LNCaP clone FGC (cell line): ENCODE data around the gene DUOX2.

ENCODE experiments used
- DNase-seq: peaks from one replicate; pipeline ENCODE4 v3.0.0-alpha.2; 2011; ENCODE audit warnings: low read depth
- H3K4me3 ChIP-seq: 2 replicates; pipeline ENCODE4 v1.5.1; 2011; ENCODE audit warnings: mild to moderate bottlenecking, low read depth, low read length, control low read depth
- CTCF ChIP-seq: IDR thresholded peaks from 2 replicates; pipeline ENCODE4 v1.5.1; 2012; ENCODE audit warnings: mild to moderate bottlenecking; ENCODE audit not compliant: control insufficient read depth, insufficient read depth; ENCODE audit errors: extremely low read depth

DUOX2 gene

GRCh38 chr15:45134046-45134445, 20.1 kb upstream of the DUOX2 start:
- DNase-seq = no peak
- H3K4me3 ChIP-seq = no peak overlapping the region
- no peak for TF ChIP-seq CTCF

GRCh38 chr15:45133561-45133920, 19.6 kb upstream of the DUOX2 start:
- no peak for DNase-seq
- no peak overlapping the region for H3K4me3 ChIP-seq
- no peak for TF ChIP-seq CTCF

- no peak for DNase-seq
- TF ChIP-seq CTCF = no peak
Measured at GRCh38 chr15:45132844-45133560, 19.0 kb upstream of the DUOX2 start.

GRCh38 chr15:45131510-45131909, 17.5 kb upstream of the DUOX2 start:
- TF ChIP-seq CTCF = no peak
- no peak for DNase-seq
- H3K4me3 ChIP-seq = no peak overlapping the region

More at GRCh38 chr15:45132844-45133560, 19.0 kb upstream of the DUOX2 start:
- no peak overlapping the region for H3K4me3 ChIP-seq

GRCh38 chr15:45130291-45131000, 16.5 kb upstream of the DUOX2 start:
- no peak for TF ChIP-seq CTCF
- DNase-seq = no peak
- H3K4me3 ChIP-seq = no peak overlapping the region

GRCh38 chr15:45129651-45130129, 15.7 kb upstream of the DUOX2 start, which contains the start of the genes DUOX1 and DUOXA1:
TSS of gene DUOX1 (plus strand) at chr15:45129994. CDS start at chr15:45131967, 1,973 bp downstream.
TSS of gene DUOXA1 (minus strand) at chr15:45129879. CDS start at chr15:45123014, 6,865 bp downstream.
- DNase-seq = no peak
- H3K4me3 ChIP-seq = no peak within 1 kb of the TSS
- TF ChIP-seq CTCF = no peak
